22Rv1 (cell line): ENCODE results near the gene PAPPA2.

Experiments used
- ZFX ChIP-seq: fragments of 450-650 bp; IDR thresholded peaks from 2 replicates; pipeline ENCODE4 v1.6.1; 2017; ENCODE audit warnings: antibody characterized with exemption, borderline replicate concordance
- TF ChIP-seq, protein P1 (sequence below): fragments of 450-650 bp; IDR thresholded peaks from 2 replicates; pipeline ENCODE4 v1.5.1; 2017; ENCODE audit warnings: mild to moderate bottlenecking

DNA sequence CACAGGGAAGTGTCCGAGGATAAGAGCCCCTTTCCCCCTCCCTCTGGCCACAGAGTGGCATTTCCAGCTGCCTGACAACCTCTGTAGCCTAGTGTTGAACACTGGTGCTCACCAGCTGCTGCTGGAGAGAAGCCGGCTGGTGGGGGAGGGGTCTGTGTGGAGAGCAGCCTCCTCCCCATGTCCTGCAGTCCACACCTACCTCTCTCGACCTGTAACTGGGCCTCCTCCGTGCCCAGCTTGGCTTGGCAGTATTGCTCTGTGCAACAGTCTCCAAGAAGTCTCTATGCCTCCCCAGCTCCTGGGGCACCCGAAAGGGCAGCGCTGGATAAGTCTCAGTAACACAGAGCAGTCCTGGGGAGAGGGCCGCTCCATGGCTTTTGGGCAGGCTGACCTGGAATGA is 17.0 kb downstream of the PAPPA2 start:
- TF ChIP-seq, protein P1, sequence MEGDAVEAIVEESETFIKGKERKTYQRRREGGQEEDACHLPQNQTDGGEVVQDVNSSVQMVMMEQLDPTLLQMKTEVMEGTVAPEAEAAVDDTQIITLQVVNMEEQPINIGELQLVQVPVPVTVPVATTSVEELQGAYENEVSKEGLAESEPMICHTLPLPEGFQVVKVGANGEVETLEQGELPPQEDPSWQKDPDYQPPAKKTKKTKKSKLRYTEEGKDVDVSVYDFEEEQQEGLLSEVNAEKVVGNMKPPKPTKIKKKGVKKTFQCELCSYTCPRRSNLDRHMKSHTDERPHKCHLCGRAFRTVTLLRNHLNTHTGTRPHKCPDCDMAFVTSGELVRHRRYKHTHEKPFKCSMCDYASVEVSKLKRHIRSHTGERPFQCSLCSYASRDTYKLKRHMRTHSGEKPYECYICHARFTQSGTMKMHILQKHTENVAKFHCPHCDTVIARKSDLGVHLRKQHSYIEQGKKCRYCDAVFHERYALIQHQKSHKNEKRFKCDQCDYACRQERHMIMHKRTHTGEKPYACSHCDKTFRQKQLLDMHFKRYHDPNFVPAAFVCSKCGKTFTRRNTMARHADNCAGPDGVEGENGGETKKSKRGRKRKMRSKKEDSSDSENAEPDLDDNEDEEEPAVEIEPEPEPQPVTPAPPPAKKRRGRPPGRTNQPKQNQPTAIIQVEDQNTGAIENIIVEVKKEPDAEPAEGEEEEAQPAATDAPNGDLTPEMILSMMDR, result no peak
- TF ChIP-seq ZFX, result no peak
